Measurements from ENCODE around the gene ALOX12.
"Not testable (repeated sequence)": the region's sequence is repeated elsewhere in the genome, so short reads cannot be mapped to it uniquely, and the experiment has no call there.

The ALOX12 gene

GRCh38 chr17:6995500-6996255 is at the start of gene ALOX12:
ALOX12 (plus strand) TSS chr17:6996049; CDS start chr17:6996118, 69 bp downstream.
- DNase-seq: no peak

GRCh38 chr17:6947745-6948144 is 48.1 kb upstream of the ALOX12 start:
- no peak for DNase-seq

GRCh38 chr17:6948562-6948961 is 47.3 kb upstream of the ALOX12 start:
- no peak for DNase-seq

- DNase-seq: no peak
These were observed 46.9 kb upstream of the ALOX12 start for GRCh38 chr17:6948976-6949375.

- DNase-seq: not testable (repeated sequence)
These were observed 44.9 kb upstream of the ALOX12 start for GRCh38 chr17:6950938-6951337.

GRCh38 chr17:6953689-6954088 is 42.2 kb upstream of the ALOX12 start:
- no peak for DNase-seq

- no peak for DNase-seq
These were observed 36.1 kb upstream of the ALOX12 start for GRCh38 chr17:6959700-6960099.

GRCh38 chr17:6969323-6969726 is 26.5 kb upstream of the ALOX12 start:
- no peak for DNase-seq

GRCh38 chr17:6970992-6971391 is 24.9 kb upstream of the ALOX12 start:
- no peak for DNase-seq

- DNase-seq: not testable (repeated sequence)
These were observed 16.4 kb upstream of the ALOX12 start for GRCh38 chr17:6979440-6979839.

GRCh38 chr17:6981426-6981825 is 14.4 kb upstream of the ALOX12 start:
- DNase-seq: no peak

GRCh38 chr17:6985266-6985665 is 10.6 kb upstream of the ALOX12 start:
- DNase-seq: no peak

GRCh38 chr17:6986676-6987075 is 9.2 kb upstream of the ALOX12 start:
- no peak for DNase-seq

- no peak for DNase-seq
These were observed 6.1 kb upstream of the ALOX12 start for GRCh38 chr17:6989779-6990178.

- DNase-seq: not testable (repeated sequence)
These were observed 2.2 kb upstream of the ALOX12 start for GRCh38 chr17:6993613-6994056.

- no peak for DNase-seq
These were observed 1.7 kb upstream of the ALOX12 start for GRCh38 chr17:6994118-6994598.

- no peak for DNase-seq
These were observed 1.1 kb upstream of the ALOX12 start for GRCh38 chr17:6994666-6995256.

GRCh38 chr17:6996256-6997011 is 585 bp downstream of the ALOX12 start:
- DNase-seq: no peak

- no peak for DNase-seq
These were observed 1.3 kb downstream of the ALOX12 start for GRCh38 chr17:6997171-6997570.

- DNase-seq: no peak
These were observed 3.1 kb downstream of the ALOX12 start for GRCh38 chr17:6998855-6999508.

GRCh38 chr17:7001318-7001961 is 5.6 kb downstream of the ALOX12 start:
- no peak for DNase-seq

GRCh38 chr17:7002288-7003047 is 6.6 kb downstream of the ALOX12 start:
- no peak for DNase-seq
